HS-27A (cell line): Measurements from ENCODE around the gene DUSP15.

Source experiments
- DNase-seq: peaks from one replicate; pipeline ENCODE4 v3.0.0-alpha.2; 2012; ENCODE audit warnings: low read depth, missing footprints

Gene DUSP15

GRCh38 chr20:31860390-31861134, 9.8 kb downstream of the DUSP15 start:
- DNase-seq = no peak

- no peak for DNase-seq
Measured at GRCh38 chr20:31859998-31860380, 10.3 kb downstream of the DUSP15 start.

GRCh38 chr20:31859266-31859997, 10.9 kb downstream of the DUSP15 start:
- DNase-seq = no peak

- no peak for DNase-seq
Measured at GRCh38 chr20:31858760-31859083, 11.6 kb downstream of the DUSP15 start.

- DNase-seq = no peak
Measured at GRCh38 chr20:31857861-31858759, 12.2 kb downstream of the DUSP15 start.

- no peak for DNase-seq
Measured at GRCh38 chr20:31856516-31856915, 13.8 kb downstream of the DUSP15 start.

- no peak for DNase-seq
Measured at GRCh38 chr20:31853481-31853880, 16.8 kb downstream of the DUSP15 start.

- no peak for DNase-seq
Measured at GRCh38 chr20:31851240-31851955, 18.9 kb downstream of the DUSP15 start.

GRCh38 chr20:31849306-31849930, 20.9 kb downstream of the DUSP15 start:
- DNase-seq = no peak

GRCh38 chr20:31848088-31848999, 22.0 kb downstream of the DUSP15 start:
- DNase-seq = no peak

GRCh38 chr20:31846793-31847138, 23.6 kb downstream of the DUSP15 start:
- no peak for DNase-seq

GRCh38 chr20:31845300-31845863, 24.9 kb downstream of the DUSP15 start, which contains the start of gene FOXS1:
FOXS1 (minus strand) TSS chr20:31845604; CDS start chr20:31845542, 62 bp downstream.
- no peak for DNase-seq

GRCh38 chr20:31844737-31845299, 25.5 kb downstream of the DUSP15 start:
- DNase-seq = no peak

- no peak for DNase-seq
Measured at GRCh38 chr20:31843881-31844280, 26.4 kb downstream of the DUSP15 start.

- DNase-seq = no peak
Measured at GRCh38 chr20:31843288-31843687, 27.0 kb downstream of the DUSP15 start.

GRCh38 chr20:31842471-31843157, 27.7 kb downstream of the DUSP15 start:
- no peak for DNase-seq

- DNase-seq = peak; percentile 88
Measured at GRCh38 chr20:31841928-31842327, 28.4 kb downstream of the DUSP15 start.

GRCh38 chr20:31840906-31841816, 29.2 kb downstream of the DUSP15 start:
- DNase-seq = no peak
